ENCODE results near the gene PLXDC1.

PLXDC1 gene

GRCh38 chr17:39014795-39015545 lies 136.5 kb downstream of the PLXDC1 start:
- H3K9me3 ChIP-seq (ENCODE audit: insufficient read depth, low read length), result no peaks in the 10 kb centered on the region
- no peak overlapping the region for H2AFZ ChIP-seq (ENCODE audit: low read depth, low read length)
- no peak overlapping the region for H3K4me2 ChIP-seq (ENCODE audit: low read length)
- no peaks in the 10 kb centered on the region for H3K36me3 ChIP-seq (replicated peaks; ENCODE audit: low read depth, low read length)
- TF ChIP-seq CTCF (IDR thresholded peaks at IDR 0.05; ENCODE audit: low read depth, low read length) (no peak), EZH2phosphoT487 (IDR thresholded peaks at IDR 0.05; ENCODE audit: low read depth) (no peak)
- peaks cover 41% of the 10 kb centered on the region for H3K27me3 ChIP-seq (ENCODE audit: low read depth, low read length)
- no peaks in the 10 kb centered on the region for H3K79me2 ChIP-seq (ENCODE audit: low read length)
- H4K20me1 ChIP-seq (ENCODE audit: insufficient read depth, low read length), result peaks cover 9% of the 10 kb centered on the region; the same call in 1 of the 2 replicates
- H3K9ac ChIP-seq (ENCODE audit: low read length), result no peak overlapping the region
- no peak overlapping the region for H3K4me3 ChIP-seq (ENCODE audit: low read length)
- H3K4me1 ChIP-seq (ENCODE audit: low read length), result peaks cover 22% of the 10 kb centered on the region
- H3K27ac ChIP-seq (ENCODE audit: low read length), result no peak overlapping the region

DNA sequence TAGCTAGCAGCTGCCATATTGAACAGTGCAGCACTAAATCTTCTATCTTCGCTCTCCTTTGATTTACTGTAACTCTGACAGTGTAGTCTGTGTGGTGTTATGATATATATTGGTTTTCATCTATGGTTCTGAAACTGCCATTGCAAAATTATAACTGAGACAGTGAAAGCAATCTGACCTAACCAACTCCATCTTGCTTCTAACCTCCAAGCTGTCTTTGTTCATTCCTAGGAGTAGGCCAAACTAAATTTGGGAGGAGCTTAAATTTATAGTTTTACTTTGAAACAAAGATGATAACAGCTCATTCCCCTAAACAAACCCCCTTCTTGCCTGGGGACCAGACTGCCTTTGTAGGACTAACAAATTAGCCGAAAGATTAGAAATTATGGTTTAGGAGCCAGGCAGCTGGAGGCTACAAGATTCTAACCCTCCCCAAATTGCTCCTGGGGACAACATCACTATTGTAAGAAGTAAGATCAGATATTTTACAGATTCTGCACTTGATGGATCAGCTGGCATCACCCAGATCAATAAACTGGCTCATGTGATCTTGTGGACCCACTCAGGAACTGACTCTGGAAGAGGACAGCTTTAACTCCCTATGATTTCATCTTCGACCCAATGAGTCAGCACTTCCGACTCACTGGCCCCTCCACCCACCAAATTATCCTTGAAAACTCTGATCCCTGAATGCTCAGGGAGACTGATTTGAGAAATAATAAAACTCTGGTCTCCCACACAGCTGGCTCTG lies 137.2 kb downstream of the PLXDC1 start:
- Histone ChIP-seq H3K4me2 (ENCODE audit: low read length) (no peak overlapping the region), H3K27me3 (ENCODE audit: low read depth, low read length) (peaks cover 44% of the 10 kb centered on the region), H3K79me2 (ENCODE audit: low read length) (no peaks in the 10 kb centered on the region), H4K20me1 (ENCODE audit: insufficient read depth, low read length) (peaks cover 9% of the 10 kb centered on the region; the same call in 1 of the 2 replicates), H3K9me3 (ENCODE audit: insufficient read depth, low read length) (no peaks in the 10 kb centered on the region), H3K9ac (ENCODE audit: low read length) (no peak overlapping the region), H3K36me3 (replicated peaks; ENCODE audit: low read depth, low read length) (no peaks in the 10 kb centered on the region), H2AFZ (ENCODE audit: low read depth, low read length) (no peak overlapping the region), H3K27ac (ENCODE audit: low read length) (no peak overlapping the region), H3K4me3 (ENCODE audit: low read length) (no peak overlapping the region), H3K4me1 (ENCODE audit: low read length) (peaks cover 21% of the 10 kb centered on the region)
- TF ChIP-seq EZH2phosphoT487 (IDR thresholded peaks at IDR 0.05; ENCODE audit: low read depth) (no peak), CTCF (IDR thresholded peaks at IDR 0.05; ENCODE audit: low read depth, low read length) (no peak)
